GM19324 (cell line): ENCODE results near the gene DLGAP4.

Experiments
- ATAC-seq: cut with Tn5 transposase; IDR thresholded peaks from one replicate; pipeline ENCODE4 v1.9.1; 2021; ENCODE audit warnings: mild to moderate bottlenecking, moderate library complexity; ENCODE audit not compliant: unreplicated experiment, low FRiP score

DLGAP4 gene, protein sequence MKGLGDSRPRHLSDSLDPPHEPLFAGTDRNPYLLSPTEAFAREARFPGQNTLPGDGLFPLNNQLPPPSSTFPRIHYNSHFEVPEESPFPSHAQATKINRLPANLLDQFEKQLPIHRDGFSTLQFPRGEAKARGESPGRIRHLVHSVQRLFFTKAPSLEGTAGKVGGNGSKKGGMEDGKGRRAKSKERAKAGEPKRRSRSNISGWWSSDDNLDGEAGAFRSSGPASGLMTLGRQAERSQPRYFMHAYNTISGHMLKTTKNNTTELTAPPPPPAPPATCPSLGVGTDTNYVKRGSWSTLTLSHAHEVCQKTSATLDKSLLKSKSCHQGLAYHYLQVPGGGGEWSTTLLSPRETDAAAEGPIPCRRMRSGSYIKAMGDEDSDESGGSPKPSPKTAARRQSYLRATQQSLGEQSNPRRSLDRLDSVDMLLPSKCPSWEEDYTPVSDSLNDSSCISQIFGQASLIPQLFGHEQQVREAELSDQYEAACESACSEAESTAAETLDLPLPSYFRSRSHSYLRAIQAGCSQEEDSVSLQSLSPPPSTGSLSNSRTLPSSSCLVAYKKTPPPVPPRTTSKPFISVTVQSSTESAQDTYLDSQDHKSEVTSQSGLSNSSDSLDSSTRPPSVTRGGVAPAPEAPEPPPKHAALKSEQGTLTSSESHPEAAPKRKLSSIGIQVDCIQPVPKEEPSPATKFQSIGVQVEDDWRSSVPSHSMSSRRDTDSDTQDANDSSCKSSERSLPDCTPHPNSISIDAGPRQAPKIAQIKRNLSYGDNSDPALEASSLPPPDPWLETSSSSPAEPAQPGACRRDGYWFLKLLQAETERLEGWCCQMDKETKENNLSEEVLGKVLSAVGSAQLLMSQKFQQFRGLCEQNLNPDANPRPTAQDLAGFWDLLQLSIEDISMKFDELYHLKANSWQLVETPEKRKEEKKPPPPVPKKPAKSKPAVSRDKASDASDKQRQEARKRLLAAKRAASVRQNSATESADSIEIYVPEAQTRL

DNA sequence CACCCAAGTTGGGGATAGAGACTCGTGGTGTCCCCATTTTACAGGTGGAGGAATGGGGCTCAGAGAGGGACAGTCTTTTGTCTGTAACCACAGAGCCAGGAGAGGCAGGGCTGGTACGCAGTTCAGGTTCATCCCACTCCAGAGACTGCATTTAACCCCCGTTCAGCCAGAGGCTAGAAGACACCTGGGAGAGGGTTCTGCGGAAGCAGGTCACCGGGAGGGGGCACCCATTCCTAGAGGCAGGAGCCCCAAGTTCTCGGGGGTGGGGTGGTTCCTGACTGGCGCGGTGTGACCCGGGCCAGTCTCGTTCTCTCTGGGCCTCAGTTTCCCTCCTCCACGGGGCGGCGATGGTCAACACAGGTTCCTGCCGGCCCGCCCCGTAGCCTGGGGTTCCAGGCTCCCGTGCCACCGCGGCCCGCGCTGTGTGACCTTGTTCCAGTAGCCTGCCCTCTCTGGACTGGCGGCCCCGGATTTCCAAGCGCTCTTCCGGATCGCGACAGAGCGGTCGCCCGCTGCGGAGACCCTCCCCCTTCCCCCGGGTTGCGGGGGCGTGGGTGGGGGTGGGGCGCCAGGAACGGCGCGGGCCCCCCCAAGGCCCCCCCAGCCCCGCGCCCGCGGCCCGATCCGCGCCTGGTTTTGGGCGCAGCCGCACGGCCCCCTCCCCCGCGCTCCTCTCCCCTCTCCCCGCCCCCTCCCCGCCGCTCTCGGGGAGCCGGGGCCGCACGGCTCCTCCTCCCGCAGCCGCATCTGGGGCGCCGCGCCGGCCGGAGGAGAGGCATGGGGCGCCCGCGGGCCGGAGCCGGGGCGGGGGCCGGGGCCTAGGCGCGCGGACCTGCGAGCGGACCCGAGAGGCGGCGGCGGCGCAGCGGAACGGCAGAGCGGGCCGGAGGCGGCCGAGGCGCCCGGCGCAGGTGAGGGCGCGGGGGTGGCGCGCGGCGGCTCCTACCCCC is at the start of gene DLGAP4:
Gene DLGAP4, plus strand, starts transcription at position 738 of the 950 bp plus-strand sequence. CDS start 125,379 bp downstream, outside the sequence.
- no peak for ATAC-seq

DNA sequence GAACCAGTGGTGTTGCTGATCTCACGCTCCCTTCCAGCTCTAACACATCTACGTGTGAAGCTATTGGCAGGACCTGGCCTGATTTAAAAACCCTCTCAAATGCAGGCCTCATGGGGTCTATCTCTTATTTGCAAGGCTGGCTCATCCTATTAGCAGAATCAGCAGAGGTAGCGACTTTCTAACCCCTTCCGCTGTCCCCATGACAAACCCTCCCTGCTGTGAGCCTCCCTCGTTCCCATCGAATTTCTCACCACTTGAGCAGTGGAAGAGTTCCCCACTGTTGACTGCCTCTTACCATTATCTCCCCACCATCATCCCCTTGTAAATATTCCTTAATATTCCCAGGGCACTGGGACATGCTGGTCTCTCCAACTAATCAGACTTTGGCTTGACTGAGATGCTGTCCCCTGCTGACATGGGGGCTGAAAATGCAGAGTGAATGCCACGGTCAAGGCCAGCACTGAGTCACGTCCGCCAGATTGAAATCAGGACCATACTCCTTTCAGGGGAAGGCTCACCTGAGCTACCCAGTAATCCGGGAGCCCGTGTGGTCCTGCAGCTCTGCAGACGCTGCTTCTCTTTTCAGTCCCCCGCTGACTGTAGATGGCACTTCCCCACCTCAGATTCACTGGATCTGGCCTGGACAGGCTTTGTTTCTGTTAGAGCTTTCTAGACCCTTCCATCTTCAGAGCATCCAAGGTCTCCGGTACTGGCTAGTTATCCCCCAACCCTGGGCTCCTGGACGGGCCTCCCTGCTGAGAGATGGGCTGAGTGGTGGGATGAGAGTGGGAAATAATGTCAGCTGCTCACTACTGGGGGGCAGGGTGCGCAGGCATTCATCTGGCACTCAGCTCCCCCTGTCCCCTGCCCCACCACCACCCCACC is 46.7 kb upstream of the DLGAP4 start:
- ATAC-seq: no peak

DNA sequence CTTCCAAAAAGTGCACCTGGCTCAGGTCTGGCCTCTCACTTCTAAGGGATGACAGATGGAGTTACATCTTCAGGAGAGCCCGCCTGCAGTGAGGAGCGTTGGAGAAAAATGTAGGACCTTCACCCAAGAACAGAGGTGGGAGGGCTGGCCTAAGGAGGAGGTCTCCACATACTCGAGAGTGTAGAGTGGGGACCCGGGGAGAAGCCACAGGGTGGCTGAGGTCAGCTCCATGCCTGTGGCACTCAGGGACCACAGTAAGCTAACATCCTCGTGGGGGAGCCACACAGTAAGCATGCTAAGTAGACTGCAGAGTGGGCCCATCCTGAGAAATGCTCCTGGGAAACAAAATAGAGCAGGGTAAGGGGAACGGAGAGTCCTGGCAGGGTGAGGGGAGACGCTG is 45.8 kb upstream of the DLGAP4 start:
- ATAC-seq: no peak

DNA sequence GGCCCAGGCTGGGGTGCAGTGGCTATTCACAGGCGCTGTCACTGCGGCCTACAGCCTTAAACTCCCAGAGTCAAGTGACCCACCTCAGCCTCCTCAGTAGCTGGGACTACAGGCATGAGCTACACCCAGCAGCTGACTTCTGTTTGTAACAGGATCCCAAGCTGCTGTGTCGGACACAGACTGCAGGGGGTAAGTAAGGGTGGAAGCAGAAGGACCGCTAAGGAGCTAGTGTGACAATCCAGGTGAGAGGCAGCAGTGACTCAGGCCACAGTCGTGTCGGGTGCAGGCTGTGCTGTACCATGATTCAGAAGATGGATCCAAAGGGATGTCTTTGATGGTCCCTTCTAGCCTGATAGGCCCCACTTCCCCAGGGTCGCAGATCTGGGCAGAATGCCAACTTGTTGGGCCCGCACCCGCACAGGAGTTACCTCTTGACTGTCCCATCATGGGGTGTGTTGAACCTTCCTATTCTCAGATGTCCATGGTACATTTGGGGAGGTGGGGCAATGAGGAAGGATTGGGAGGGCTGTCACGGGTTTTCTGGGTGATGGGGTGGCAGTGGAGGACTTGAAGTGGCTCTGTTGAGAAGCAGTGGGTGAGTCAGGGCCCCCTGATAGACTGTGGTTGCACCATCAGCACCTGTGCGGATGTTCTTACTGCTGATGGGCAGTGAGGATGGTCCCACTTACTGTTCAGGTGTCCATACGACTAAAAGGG is 44.6 kb upstream of the DLGAP4 start:
- ATAC-seq: no peak

DNA sequence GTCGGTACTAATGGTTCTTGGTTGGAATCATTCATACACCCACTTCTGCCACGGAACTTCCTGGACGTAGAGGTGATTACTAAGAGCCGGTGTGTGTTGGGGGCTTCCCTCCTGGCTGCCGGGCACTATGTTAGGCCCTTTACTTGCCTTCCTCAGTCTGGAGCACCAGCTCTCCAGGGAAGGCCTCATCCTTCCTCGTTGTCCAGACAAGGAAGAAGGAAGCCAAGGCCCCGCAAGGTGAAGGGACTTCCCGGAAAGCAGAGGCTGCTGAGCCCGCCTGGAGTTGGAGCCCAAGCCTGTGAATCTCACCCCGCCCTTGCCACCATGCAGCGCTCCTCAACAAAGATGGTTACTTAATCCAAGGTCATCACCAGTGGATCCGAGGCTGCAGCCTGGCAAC is 43.7 kb upstream of the DLGAP4 start:
- ATAC-seq: no peak

DNA sequence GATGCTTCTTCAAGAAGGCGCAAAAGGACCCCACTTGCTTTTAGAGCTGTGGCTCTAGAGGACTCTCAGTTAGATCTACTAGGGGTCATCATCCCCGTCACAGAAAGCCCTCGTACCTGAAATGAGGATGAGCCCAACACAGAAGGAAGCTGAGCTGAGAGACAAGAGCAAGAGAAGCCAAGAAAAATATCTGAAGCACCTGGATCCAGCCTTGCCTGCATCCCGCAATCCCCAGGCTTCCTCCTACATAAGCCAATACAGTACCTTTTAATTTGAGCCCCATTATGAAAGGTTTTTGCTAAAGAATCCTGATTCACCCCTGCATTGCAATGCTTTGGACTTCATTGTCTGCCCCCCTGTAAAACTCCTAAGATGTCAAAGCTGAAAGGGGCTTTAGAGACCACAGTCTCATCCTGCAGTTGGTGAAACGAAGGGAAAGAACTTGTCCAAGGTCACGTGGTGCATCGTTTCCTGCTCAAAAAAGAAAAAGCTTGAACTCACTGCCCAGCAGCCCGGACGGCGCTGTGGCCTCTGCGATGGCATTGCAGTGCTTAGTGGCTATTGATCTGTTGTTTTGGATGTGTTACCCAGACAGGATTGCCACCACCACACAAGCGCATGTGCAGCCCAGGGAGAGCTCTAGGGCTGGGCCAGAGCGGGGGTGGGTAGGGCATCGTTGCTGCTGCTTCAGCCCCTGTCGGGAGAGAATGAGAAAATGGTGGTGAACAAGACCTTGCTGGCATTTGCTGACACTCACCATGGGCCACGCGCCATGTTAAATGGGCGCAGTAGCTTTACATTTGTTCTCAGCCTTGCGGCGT is 41.5 kb upstream of the DLGAP4 start:
- no peak for ATAC-seq

DNA sequence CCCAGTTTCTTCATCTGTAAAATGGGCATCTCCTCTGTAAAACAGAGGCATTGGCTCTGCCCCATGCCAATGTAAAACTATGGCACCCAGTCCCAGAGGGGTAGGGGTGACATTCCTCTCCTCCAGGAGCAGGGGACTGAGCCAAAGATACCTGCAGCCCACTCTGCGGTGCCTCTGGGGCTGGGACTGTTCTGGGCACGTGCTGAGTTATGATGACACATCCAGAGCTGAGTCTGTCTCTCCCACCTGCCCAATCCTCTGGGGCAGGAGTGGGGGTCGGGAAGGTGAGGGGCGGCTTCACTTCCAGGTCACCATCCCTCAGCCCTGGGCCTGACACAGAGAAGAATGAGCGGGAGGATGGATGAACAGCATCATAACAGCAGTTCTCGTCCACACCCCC is 40.0 kb upstream of the DLGAP4 start:
- ATAC-seq: no peak

DNA sequence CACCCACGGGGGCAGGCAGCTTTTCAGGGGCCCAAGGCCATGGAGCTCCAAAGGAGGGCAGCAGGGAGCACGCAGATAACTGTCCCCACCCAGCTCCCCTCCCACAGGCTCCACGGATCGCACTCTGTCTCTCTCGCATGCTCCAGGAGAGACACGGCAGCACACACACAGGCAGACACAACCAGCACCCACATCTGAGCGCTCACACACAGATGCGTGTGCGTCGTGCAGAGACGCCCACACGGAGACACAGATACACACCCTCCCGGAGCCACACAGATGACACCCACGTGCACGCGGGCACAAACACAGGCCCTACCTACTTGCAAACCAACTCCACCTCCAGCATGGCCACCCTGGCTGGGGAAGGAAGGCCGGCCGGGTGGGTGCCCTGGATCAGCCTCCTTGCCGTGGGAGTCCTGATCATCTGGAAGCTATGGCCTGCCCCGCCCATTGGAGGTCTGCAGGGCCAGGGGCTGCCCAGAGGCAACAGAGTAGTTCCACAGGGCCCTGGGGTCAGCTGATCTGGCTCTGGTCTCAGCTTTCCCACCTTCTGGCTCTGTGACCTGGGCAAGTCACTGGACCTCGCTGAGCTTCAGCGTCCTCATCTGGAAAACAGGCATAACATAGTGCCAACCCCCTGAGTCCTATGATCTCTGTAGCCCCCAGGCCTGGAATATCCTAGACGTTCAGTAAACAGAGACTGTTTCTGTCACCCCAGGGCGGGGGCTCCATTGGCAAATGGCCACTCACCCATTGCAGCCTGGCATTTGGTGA is 38.3 kb upstream of the DLGAP4 start:
- ATAC-seq: no peak

DNA sequence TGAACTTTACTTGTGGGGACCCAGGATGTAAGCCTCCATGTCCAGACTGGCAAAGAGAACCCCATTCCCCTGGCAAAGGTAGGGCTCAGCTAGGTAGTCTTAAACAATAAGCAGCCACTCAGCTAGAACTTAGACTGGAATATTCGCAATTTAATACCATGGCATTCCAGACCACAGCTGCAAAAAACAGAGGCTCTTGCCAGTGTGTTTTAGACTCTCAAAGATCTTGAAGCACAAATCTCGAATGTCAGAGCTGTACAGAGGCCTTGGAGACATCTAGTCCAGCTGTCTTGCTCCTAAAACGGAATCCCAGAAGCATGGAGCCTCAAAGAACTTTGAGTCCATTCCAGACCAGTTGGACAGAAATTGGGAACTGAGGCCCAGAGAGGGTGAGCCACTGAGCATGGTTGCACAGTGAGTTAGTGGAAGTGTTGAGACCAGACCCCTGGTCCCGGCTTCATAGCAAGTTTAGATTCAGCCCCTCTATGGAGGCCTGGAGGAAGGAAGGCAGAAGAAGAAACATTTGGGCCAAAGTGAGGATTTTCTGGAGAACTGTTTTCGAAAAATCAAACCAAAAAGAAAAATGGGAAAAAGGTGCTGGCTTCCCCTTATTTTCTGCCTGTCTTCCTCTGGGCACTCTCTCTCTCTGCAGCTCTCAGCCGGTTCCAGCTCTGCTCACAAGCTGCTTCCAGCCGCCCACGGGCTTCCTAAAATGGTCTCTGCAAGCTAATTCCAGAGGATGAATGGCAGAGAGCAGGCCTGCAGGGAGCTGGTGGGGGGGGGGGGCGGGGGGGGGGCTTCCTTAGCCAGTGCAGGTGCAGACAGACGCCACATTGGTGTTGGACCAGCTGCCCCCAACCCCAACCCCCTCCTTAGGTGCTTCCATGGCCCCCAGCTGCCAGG is 37.4 kb upstream of the DLGAP4 start:
- no peak for ATAC-seq

DNA sequence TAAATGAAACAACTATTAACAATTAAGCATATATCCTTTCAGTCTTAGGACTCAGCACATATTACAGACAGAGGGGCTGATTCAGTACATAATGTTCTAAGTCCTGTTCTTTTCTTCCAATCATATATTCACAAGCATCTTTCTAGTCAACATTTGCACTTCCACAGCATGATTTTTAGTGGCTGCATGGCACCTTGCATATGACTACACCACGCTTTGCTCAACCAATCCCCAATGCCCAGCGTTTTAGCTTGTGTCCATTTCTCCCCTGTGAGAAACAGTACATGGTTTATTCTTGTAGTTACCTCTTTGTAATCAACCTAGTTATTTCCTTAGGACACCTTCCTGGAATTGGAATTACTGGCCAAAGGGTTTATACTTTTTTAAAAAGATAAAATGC is 36.6 kb upstream of the DLGAP4 start:
- no peak for ATAC-seq

DNA sequence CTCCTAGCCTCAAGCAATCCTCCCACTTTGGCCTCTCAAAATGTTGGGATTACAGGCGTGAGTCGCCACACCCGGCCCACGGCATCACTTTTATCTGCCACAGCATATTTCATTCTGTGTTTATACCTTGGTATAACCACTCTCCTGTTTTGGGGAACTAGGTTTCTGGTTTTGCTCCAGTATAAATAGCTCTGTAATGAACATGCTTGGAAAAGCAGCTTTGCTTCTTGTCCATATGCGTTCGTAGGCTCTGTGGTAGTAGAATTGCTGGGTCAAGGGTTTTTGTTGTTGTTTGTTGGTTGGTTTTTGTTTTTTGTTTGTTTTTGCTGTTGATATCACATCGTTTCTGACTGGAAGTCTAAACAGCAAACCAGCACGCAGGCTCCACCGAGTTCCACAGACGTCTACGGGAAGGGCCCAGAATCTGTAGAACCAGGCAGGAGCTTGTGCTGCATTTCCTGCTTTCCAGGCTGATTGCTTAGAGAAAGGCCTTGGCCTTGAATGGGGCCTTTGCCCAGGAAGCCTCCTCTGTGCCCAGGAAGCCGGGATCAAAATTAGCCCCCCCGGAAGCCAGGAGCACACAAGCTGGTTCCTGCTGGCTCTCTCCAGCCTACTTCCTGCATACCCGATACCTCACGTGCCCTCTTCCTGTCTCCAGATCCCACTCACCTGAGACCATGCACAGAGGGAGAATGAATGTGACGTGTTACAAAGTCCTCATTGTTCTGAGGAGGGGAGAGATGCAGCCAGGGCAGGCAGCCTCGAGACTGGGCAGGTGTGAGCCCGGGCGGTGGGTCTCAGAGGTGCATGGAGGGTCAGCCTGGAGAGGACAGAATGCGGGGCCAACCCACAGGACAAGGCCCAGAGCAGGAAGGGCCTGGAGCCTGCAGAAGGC is 35.1 kb upstream of the DLGAP4 start:
- ATAC-seq: no peak

DNA sequence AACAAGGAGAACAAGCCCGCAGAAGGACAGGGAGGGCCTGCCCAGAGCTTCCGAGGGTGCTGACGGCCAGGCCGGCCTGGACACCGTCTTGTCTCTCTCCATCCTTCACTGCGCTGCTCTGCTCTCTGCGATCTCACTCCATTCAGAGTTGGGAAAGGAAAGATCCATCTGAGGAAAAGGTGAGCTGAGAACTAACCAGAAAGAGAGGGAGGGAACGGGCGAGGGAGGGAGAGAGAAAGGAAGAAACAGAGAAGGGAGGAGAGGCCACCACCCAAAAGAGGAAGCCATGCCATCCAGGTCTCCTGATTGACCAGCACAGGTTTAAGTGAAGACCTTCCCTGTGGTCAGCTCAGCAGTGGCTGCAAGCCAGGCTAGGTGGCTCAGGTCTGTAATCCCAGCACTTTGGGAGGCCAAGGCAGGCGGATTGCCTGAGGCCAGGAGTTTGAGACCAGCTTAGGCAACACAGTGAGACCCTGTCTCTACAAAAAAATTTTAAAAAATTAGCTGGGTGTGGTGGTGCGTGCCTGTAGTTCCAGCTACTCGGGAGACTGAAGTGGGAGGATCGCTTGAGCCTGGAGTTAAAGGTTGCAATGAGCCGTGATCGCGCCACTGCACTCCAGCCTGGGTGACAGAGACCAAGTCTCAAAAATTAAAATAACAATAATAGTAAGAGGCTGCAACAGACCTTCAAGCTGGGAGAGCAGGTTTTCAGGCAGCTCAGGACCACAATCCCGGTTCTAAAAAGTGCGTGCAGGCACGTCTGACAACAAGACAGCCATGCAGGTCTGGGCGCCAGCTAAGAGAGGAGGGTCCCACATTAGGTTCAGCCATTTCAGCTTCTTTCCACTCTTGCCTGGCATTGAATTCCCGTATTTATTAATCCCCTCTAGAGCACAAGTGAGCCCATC is 34.2 kb upstream of the DLGAP4 start:
- no peak for ATAC-seq

DNA sequence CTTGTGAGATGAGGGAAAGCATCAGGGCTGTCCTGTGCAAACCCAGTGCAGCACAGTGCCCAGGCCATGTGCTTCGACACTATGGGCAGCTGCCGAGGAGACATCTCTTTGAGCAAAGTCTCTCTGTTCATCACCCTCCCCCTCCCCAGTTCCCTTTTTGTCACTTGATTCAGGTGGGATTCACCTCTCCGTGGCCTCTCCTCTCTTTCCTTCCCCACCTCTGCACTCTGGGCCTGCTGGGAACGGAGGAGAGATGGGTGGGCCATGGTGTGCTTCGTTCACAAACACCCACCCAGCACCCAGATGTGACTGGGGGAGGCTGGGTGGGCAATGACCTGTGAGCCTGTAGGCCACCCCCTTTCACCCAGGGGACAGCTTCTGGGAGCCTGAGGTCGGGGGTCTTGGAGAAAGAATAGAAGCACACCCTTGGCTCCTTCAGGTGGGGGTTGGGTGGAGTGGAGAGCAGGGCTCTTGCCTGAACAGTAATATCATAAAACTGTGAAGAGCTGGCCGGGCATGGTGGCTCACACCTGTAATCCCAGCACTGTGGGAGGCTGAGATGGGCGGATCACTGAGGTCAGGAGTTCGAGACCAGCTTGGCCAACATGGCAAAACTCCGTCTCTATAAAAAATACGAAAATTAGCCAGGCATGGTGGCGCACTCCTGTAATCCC is 33.5 kb upstream of the DLGAP4 start:
- no peak for ATAC-seq
